Activated CD8-positive, alpha-beta T cell treated with anti-CD3 and anti-CD28 coated beads, Interleukin-2, amount 10 ng/mL, durations not matched to agents 7 days and 5 days (primary cell): ENCODE data around the gene GNA15. TPM values are rescaled to one million over a fixed set of nuclear protein-coding genes. Genes with fewer than 3 reads are reported as not detected.
A peak's percentile ranks its signal among the peaks of the same experiment; 100 is the strongest.

Experiments used
- ATAC-seq: fragments of 150-1000 bp; cut with Tn5 transposase; one replicate; pipeline ENCODE4 v1.10.0; 2021; ENCODE audit warnings: moderate library complexity
- CTCF ChIA-PET: fragments of 350-600 bp; sonication (Branson Sonifier 250); formaldehyde crosslinking; loops from one replicate; lab custom pipeline; 2021; ENCODE audit warnings: antibody characterized with exemption; lab: Charles Lee
- POLR2A ChIA-PET: fragments of 350-600 bp; sonication (Branson Sonifier 250); formaldehyde crosslinking; loops from one replicate; lab custom pipeline; 2021; ENCODE audit warnings: antibody characterized with exemption; lab: Charles Lee
- DNase-seq: peaks from one replicate; pipeline ENCODE4 v3.0.0-alpha.2; 2020
- H3K27ac Mint-ChIP-seq: one replicate; pipeline ENCODE4 v1.8.0; 2021; ENCODE audit warnings: mild to moderate bottlenecking, mixed read lengths
- H3K27me3 Mint-ChIP-seq: one replicate; pipeline ENCODE4 v1.8.0; 2021; ENCODE audit warnings: low read depth, mixed read lengths
- H3K36me3 Mint-ChIP-seq: one replicate; pipeline ENCODE4 v1.8.0; 2021; ENCODE audit warnings: low read depth, mixed read lengths
- H3K4me1 Mint-ChIP-seq: one replicate; pipeline ENCODE4 v1.8.0; 2021; ENCODE audit warnings: low read depth, mixed read lengths
- H3K4me3 Mint-ChIP-seq: one replicate; pipeline ENCODE4 v1.8.0; 2021; ENCODE audit warnings: mild to moderate bottlenecking, mixed read lengths
- H3K9me3 Mint-ChIP-seq: one replicate; pipeline ENCODE4 v1.8.0; 2022; ENCODE audit warnings: mixed read lengths; ENCODE audit not compliant: insufficient read depth
- total RNA-seq, 2 experiments: library from RNA; stranded (reverse); gene quantifications; one replicate each; pipeline ENCODE4 v1.2.3, GENCODE V29; 2021

Gene GNA15
- total RNA-seq, 2 experiments from 2014 or later, result 23.8 to 24.5 TPM

DNA sequence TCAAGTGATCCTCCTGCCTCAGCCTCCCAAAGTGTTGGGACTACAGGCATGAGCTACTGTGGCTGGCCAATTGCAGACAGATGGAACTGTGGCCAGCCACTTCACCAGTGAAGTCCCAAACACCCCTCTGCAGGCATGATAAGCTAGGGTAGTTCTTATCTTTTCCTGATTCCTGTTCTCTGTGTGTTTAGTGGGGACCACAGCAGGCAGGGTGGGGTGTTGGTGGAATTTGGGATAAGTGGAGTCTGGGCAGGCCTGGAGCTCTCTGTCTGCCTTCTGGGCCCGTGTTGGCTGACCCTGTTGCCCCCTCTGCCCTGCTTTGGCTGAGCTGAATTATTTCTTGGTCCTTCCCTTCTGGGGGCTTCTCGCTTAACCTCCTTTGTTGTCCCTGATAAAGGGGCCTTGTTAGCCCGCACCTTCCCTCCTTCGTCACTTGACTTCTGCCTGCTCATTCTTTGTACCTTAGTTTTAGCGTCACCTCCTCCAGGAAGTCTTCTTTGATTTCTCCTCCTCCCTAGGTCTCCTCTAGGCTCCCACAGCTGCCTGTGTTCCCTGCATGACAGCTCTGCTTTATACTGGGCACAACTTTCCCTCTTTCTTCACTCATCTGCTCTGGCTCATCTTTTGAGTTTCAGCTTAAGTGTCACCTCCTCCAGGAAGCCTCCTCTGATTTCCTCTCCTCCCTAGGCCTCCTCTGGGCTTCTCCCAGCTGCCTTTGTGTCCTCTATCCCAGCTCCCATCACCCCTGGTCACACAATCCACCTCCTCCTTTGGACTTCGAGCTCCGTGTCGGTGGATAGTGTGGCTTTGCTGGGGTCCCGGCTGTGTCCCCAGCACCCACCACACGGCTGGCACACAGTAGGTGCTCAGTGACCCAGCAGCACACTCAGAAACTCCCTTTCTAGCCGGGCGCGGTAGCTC is 48.1 kb downstream of the GNA15 start:
- Mint-ChIP-seq H3K27ac (peak overlapping the region; percentile 74), H3K36me3 (peaks cover 60% of the 10 kb centered on the region), H3K4me1 (peaks cover 59% of the 10 kb centered on the region), H3K9me3 (no peaks in the 10 kb centered on the region), H3K4me3 (peak overlapping the region; percentile 88), H3K27me3 (no peaks in the 10 kb centered on the region)
- ATAC-seq (no peak), DNase-seq (no peak)
- ChIA-PET POLR2A (interaction anchor here (0.6 to 1.8 kb wide), 4 partner anchors 12 to 233 kb away, joined by 3 to 7 read pairs (median 4); no protein-coding TSS in a partner anchor), CTCF (interaction anchor here (0.6 to 2.1 kb wide), 6 partner anchors 13 to 233 kb away, joined by 3 to 6 read pairs (median 4); no protein-coding TSS in a partner anchor)

DNA sequence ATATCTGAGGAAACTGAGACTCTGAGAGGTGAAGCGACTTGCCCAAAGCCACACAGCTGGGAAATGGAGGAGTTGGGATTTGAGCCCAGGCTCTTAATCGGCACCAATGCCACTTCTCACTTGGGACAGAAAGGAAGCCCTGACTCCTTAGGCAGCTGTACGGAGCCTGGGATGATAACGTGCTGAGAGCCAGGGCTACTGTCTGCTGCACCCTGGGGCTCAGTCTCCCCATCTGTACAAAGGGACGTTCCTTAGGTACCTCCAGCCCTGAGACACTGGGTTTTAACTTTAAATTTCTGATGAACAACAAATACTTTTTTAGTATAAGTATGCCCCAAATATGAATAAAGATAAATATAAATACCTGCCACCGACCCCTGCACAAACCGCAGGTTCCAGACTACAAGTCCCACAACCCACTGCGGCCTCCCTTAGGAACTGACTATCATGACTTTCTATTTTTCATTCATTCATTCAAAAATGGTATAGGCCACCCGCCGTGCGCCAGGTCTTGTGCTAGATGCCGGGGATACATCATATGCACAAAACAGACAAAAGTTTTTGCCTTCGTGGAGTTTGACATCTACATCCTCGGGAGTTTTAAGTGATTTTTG is 49.1 kb downstream of the GNA15 start:
- peaks cover 52% of the 10 kb centered on the region for H3K36me3 Mint-ChIP-seq
- no peaks in the 10 kb centered on the region for H3K9me3 Mint-ChIP-seq
- peak overlapping the region; percentile 88 for H3K4me3 Mint-ChIP-seq
- H3K27ac Mint-ChIP-seq, result peak overlapping the region; percentile 94
- H3K27me3 Mint-ChIP-seq, result no peaks in the 10 kb centered on the region
- ChIA-PET POLR2A (interaction anchor here (1.3 to 1.8 kb wide), 2 partner anchors 13 to 91 kb away, joined by 3 to 5 read pairs; no protein-coding TSS in a partner anchor), CTCF (interaction anchor here (1.7 to 2.1 kb wide), 3 partner anchors 56 to 234 kb away, joined by 4 to 6 read pairs (median 6); no protein-coding TSS in a partner anchor)
- DNase-seq (peak; percentile 84), ATAC-seq (peak; percentile 24)
- H3K4me1 Mint-ChIP-seq, result peaks cover 64% of the 10 kb centered on the region

DNA sequence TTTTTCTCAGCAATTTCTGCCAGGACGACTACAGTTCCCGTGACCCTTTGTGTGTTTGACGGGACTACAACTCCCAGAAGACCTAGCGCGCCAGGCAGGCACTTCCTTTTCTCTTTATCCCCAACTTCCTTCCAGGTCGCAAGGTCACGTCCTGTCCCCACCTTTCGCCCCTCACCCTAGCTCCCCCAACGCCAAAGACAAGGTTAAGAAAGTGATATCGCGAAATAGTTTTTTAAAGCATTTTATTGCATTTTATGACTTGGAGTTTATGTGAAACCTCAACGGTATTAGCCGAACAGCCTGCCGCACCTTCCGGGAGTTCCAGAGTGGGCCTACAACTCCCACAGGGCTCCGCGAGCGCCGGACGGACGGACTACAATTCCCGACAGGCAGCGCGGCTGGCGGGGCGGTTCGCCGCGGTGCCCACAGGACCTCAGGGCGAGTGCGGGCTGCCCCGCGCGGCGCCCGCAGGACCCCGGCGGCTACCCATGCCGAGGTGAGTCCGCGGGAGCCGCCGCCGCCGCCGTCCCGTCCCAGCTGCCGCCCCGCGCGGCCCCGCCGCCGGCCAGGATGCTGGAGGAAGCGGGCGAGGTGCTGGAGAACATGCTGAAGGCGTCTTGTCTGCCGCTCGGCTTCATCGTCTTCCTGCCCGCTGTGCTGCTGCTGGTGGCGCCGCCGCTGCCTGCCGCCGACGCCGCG is 49.8 kb downstream of the GNA15 start, which contains the start of gene NCLN:
Gene NCLN (plus strand): TSS at position 470 of the 699 bp plus-strand sequence. CDS start 101 bp downstream, at position 571.
- H3K9me3 Mint-ChIP-seq, result no peaks in the 10 kb centered on the region
- ChIA-PET POLR2A (interaction anchor here (1.3 kb wide), 1 partner anchor 91 kb away, joined by 3 read pairs; no protein-coding TSS in a partner anchor), CTCF (interaction anchor here (2.0 to 2.1 kb wide), 3 partner anchors 82 to 235 kb away, joined by 4 to 6 read pairs (median 6); no protein-coding TSS in a partner anchor)
- peak within 1 kb of the TSS; percentile 92 for H3K4me3 Mint-ChIP-seq
- no peaks in the 10 kb centered on the region for H3K27me3 Mint-ChIP-seq
- H3K27ac Mint-ChIP-seq, result peak within 1 kb of the TSS; percentile 94
- DNase-seq (peak; percentile 94), ATAC-seq (peak; percentile 83)
- H3K36me3 Mint-ChIP-seq, result peaks cover 45% of the 10 kb centered on the region
- peaks cover 64% of the 10 kb centered on the region for H3K4me1 Mint-ChIP-seq

DNA sequence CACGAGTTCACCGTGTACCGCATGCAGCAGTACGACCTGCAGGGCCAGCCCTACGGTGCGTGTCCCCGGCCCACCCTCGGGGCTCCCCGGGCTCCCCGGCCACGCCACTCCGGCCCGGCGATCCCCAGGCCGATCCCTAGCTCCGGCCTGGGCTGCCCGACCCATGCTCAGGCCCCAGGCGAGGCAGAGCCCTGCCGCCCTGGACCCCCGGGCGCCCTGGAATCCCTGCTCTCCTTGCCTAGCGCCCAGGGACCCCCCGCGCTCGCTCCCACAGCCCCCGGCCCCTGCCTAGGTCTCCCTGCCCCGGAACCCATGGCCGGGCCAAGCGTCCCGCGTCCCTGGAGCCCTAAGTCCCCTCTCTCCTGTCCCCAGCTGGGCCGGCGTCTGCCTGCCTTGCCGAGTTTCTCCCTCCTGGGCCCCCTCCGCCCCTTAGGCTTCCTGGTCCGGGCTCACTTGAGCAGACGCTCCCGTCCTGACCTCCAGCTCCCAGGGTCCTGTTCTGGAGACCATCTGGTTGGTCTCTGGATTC is 50.4 kb downstream of the GNA15 start:
- POLR2A ChIA-PET, result interaction anchor here (1.2 kb wide), 2 partner anchors 9 to 53 kb away, joined by 3 to 4 read pairs; no protein-coding TSS in a partner anchor
- CTCF ChIA-PET, result interaction anchor here (2.0 kb wide), 1 partner anchor 236 kb away, joined by 4 read pairs; no protein-coding TSS in a partner anchor
- Mint-ChIP-seq H3K36me3 (peaks cover 42% of the 10 kb centered on the region), H3K9me3 (no peaks in the 10 kb centered on the region), H3K4me1 (peaks cover 66% of the 10 kb centered on the region), H3K27ac (peak overlapping the region; percentile 85), H3K27me3 (no peaks in the 10 kb centered on the region), H3K4me3 (peak overlapping the region; percentile 92)
- ATAC-seq (peak; percentile 2), DNase-seq (no peak)

DNA sequence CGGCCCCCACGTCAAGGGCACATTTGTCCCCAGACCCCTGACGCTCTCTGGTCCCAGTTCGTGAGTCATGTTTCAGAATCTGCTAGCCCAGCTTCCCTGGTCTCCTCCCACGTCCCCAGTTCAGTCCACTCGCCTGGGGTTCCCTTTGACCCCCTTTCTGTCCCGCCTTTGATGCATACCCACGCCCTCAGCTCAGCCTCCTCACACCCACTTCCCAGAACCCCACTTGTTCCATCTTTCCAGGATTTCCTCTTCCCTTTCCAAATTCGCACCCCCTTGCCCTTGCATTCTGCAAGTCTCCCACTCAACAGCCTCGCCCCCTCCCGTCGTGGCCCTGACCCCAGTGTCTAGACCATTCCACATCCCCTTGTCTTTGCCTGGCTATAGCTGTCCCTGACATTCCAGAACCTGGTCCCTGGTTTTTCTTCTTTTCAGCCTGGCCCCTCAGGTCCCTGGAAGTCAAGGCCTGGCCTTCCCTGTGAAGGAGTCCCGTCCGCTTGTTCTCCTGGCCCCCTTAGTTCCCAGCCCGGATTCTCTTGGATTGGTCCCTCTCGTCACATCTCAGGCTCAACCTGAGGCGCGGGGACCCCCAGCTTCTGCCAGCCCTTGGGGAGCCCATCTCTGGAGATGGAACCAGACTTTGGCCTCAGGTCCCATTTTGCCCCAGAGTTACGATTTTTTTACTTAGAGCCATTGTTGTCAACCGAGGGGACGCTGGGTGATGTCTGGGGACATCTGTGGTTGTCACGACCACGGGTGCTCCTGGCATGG is 51.2 kb downstream of the GNA15 start:
- no peak for ATAC-seq
- Mint-ChIP-seq H3K4me3 (peak overlapping the region; percentile 92), H3K9me3 (no peaks in the 10 kb centered on the region), H3K27me3 (no peaks in the 10 kb centered on the region), H3K4me1 (peaks cover 62% of the 10 kb centered on the region), H3K27ac (peak overlapping the region; percentile 85), H3K36me3 (peaks cover 36% of the 10 kb centered on the region)
- CTCF ChIA-PET, result interaction anchor here (2.0 kb wide), 1 partner anchor 236 kb away, joined by 4 read pairs; no protein-coding TSS in a partner anchor
- no peak for DNase-seq
- POLR2A ChIA-PET, result interaction anchor here (1.2 kb wide), 2 partner anchors 10 to 54 kb away, joined by 3 to 4 read pairs; no protein-coding TSS in a partner anchor

DNA sequence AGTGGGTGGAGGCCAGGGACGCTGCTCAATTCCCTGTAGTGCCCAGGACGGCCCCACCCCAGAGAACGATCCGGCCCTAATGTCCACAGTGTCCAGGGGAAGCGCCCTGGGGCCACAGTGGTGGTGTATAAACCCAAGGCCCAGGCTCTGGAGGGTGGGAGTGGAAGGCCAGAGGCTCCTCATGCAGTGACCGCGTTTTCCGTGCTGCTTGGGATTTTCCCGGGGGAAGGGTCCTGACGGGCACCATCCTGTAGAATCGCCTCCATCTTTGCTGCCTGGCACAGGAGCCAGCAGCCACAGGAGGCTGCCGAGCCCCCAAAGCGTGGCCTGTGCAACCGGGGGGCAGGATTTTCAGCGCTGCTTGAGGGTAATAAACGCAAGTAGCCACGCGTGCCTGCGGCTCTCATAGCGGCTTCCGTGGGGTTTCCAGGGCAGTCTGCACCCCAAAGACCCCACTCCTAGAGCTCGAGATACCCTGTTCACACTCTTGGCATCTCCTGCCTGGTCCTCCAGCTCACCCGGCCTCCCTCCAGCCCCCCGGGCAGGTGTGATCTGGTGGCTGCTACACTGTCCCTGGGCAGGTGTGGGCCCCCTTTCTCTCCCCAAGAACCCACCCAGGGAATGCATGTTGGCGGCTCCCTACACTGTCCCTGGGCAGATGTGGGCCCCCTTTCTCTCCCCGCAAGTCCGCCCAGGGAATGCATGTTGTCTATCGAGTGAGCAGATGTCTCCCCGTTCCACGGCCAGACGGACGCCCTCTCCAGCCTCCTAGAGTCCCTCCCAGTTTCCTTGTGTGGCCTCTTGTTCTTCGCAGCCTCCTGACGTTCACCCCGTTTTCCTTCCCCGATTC is 52.1 kb downstream of the GNA15 start:
- no peak for DNase-seq
- peak overlapping the region; percentile 92 for H3K4me3 Mint-ChIP-seq
- peaks cover 32% of the 10 kb centered on the region for H3K36me3 Mint-ChIP-seq
- H3K9me3 Mint-ChIP-seq, result no peaks in the 10 kb centered on the region
- H3K4me1 Mint-ChIP-seq, result peaks cover 58% of the 10 kb centered on the region
- POLR2A ChIA-PET, result interaction anchor here (1.2 kb wide), 1 partner anchor 11 kb away, joined by 4 read pairs; no protein-coding TSS in a partner anchor
- H3K27ac Mint-ChIP-seq, result peak overlapping the region; percentile 66
- no peak for ATAC-seq
- CTCF ChIA-PET, result interaction anchor here (2.0 kb wide), 1 partner anchor 237 kb away, joined by 4 read pairs; no protein-coding TSS in a partner anchor
- no peaks in the 10 kb centered on the region for H3K27me3 Mint-ChIP-seq

DNA sequence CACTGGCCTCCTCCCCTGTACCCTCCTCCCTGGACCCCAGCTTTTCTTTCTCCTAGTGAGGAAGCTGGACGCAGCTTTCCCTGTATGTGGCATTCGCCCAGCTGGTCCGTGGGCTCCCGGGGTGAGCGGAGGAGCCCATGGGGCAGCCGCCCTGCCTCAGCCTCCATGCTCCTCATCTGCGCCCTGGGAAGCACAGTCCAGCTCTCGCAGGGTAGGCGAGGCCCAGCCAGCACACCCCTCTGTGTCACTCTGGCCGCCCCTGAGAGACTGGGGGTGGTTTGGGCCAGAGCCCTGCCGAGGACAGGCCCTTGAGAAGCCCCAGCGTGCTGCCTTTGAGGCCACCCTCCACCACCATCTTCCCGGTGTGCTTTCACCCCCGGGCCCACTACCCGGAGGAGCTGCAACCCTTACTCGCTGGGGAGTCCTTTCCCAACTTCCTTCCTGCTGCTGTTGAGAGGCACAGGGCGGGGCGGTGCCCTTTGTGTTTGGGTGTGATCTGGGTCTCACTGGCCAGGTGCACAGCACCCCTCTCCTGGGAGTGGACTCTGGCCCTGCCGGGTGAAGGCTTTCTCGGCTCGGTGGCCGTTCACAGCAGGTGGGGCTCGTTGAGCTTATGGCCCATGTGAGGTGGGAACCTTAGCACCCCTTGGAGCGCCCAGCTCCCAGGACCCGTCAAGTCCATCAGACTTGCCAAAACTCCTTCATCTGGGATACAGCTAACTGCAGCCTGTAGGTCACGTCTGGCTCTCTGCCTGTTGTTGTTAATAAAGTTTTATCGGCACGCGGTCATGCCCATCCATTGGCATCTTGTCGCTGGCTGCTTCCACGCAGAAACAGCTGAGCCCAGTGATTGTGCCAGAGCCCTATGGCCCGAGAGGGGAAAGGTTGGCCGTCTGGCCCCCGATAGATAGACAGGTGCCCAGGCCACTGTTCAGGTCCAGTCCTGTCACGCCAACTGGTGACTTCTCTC is 53.1 kb downstream of the GNA15 start:
- ChIA-PET CTCF (interaction anchor here (0.6 kb wide), 1 partner anchor 207 kb away, joined by 3 read pairs; no protein-coding TSS in a partner anchor), POLR2A (interaction anchor here (1.2 kb wide), 1 partner anchor 10 kb away, joined by 3 read pairs; the partner anchor contains the start of gene S1PR4)
- H3K27me3 Mint-ChIP-seq, result no peaks in the 10 kb centered on the region
- DNase-seq, result no peak
- H3K27ac Mint-ChIP-seq, result peak overlapping the region; percentile 81
- peaks cover 49% of the 10 kb centered on the region for H3K4me1 Mint-ChIP-seq
- peaks cover 29% of the 10 kb centered on the region for H3K36me3 Mint-ChIP-seq
- H3K9me3 Mint-ChIP-seq, result no peaks in the 10 kb centered on the region
- ATAC-seq, result no peak
- H3K4me3 Mint-ChIP-seq, result peak overlapping the region; percentile 92

DNA sequence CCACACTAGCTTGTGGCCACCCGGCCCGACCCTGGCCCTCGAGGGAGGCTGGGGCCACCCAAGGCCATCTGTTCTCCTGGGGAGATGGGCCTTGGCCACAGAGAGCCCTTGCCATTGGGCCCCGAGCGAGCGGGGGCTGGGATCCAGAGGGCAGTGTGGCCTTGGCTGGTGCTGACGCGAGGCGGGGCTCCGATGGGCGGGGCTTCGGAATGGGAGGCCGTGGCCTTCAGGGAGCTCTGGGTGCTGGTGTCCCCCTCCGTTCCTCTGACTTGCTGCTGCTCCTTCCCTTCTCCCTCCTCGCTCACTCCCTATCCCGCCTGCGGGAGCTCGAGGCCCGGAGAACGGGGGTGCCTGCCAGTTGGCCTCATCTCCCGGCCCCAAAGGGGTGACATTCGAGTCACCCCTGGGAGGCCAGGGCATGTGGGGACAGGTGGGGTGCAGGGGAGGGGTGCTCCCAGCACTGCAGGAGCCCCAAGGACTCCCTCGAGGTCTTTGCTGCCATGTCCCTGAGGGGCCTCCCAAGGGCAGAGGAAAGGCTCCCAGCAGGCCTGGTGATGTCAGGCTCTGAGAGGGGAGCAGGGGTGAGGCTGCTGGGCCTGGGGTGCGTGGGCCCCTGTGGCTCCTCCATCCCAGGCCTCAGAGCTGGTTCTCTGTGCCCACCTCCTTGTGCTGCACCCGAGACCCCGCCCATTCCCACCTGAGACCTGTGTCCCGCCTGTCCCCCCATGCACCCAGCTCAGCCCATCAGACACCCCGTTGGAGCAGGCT is 54.1 kb downstream of the GNA15 start:
- Mint-ChIP-seq H3K36me3 (peaks cover 24% of the 10 kb centered on the region), H3K9me3 (no peaks in the 10 kb centered on the region), H3K27me3 (no peaks in the 10 kb centered on the region), H3K4me1 (peaks cover 40% of the 10 kb centered on the region), H3K27ac (no peak overlapping the region), H3K4me3 (no peak overlapping the region)
- ATAC-seq (no peak), DNase-seq (no peak)
- ChIA-PET POLR2A (interaction anchor here (1.2 kb wide), 1 partner anchor 11 kb away, joined by 3 read pairs; the partner anchor contains the start of gene S1PR4), CTCF (interaction anchor here (0.6 kb wide), 1 partner anchor 208 kb away, joined by 3 read pairs; no protein-coding TSS in a partner anchor)
